ENCODE data around the gene ANKRD36.
"Not testable (repeated sequence)": the region's sequence is repeated elsewhere in the genome, so short reads cannot be mapped to it uniquely, and the experiment has no call there.

The ANKRD36 gene

GRCh38 chr2:97129090-97129489 is 16.1 kb downstream of the ANKRD36 start:
- DNase-seq, result not testable (repeated sequence)

- DNase-seq, result not testable (repeated sequence)
Measured at GRCh38 chr2:97144016-97144415, 31.1 kb downstream of the ANKRD36 start.

DNA sequence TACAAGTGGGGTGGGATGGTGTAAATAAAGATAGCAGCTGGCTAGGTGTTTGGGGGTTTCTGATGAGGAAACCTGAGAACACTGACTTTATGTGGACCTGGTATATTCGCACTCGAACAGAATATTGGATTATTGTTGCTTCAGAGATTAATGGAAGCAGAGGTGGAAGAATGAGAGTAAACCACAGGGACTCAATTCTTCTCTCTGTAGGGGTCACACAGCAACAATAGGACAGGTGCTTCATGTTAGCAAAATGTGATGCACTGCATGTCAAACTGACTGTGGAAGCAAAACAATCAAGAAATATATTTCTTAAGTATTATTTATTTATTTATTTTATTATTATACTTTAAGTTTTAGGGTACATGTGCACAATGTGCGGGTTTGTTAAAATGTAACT is 53.6 kb downstream of the ANKRD36 start:
- DNase-seq, result not testable (repeated sequence)

- not testable (repeated sequence) for DNase-seq
Measured at GRCh38 chr2:97167938-97168337, 55.0 kb downstream of the ANKRD36 start.

GRCh38 chr2:97168583-97168982 is 55.6 kb downstream of the ANKRD36 start:
- not testable (repeated sequence) for DNase-seq

DNA sequence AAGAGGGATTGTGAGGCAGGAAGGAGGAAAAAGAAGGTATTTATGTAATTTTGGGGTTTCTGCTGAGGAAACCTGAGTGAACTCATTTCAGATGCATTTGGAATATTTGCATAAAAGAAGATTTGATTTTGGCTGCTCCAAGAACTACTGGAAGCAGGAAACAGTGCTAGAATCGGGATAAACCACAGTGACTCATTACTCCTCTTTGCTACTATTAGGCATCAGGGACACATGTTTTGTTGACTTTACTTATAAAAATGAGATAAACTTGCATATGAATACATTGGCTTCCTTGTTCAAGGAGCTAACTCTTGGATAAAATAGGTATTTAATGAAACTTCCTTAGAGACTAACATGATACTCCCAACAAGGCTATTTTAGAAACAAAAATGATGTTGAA is 67.4 kb downstream of the ANKRD36 start:
- DNase-seq, result not testable (repeated sequence)

GRCh38 chr2:97195349-97195748 is 82.4 kb downstream of the ANKRD36 start:
- DNase-seq, result not testable (repeated sequence)

DNA sequence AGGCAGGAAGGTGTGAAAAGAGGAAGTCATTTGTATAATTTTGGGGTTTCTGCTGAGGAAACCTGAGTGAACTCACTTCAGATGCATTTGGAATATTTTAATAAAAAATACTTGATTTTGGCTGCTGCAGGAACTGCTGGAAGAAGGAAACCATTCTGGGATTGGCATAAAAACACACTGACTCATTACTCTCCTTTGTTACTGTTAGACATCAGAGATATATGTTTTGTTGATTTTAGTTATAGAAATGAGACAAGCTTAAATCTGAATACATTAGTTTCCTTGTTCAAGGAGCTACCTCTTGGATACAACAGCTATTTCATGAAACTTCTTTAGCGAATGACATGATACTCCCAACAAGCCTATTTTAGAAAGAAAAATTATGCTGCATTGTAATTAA is 84.3 kb downstream of the ANKRD36 start:
- not testable (repeated sequence) for DNase-seq

- DNase-seq, result not testable (repeated sequence)
Measured at GRCh38 chr2:97200887-97201286, 87.9 kb downstream of the ANKRD36 start.

GRCh38 chr2:97202643-97203250 is 89.8 kb downstream of the ANKRD36 start:
- DNase-seq, result not testable (repeated sequence)

GRCh38 chr2:97210325-97210724 is 97.4 kb downstream of the ANKRD36 start:
- DNase-seq, result no peak

- not testable (repeated sequence) for DNase-seq
Measured at GRCh38 chr2:97215025-97215424, 102.1 kb downstream of the ANKRD36 start.

DNA sequence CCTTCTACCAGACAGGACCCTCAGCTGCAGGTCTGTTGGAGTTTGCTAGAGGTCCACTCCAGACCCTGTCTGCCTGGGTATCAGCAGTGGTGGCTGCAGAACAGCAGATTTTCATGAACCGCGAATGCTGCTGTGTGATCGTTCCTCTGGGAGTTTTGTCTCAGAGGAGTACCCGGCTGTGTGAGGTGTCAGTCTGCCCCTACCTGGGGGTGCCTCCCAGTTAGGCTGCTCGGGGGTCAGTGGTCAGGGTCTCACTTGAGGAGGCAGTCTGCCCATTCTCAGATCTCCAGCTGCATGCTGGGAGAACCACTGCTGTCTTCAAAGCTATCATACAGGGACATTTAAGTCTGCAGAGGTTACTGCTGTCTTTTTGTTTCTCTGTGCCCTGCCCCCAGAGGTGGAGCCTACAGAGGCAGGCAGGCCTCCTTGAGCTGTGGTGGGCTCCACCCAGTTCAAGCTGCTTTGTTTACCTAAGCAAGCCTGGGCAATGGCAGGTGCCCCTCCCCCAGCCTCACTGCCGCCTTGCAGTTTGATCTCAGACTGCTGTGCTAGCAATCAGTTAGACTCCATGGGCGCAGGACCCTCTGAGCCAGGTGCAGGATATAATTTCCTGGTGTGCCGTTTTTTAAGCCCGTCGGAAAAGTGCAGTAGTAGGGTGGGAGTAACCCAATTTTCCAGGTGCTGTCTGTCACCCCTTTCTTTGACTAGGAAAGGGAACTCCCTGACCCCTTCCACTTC is 118.1 kb downstream of the ANKRD36 start:
- DNase-seq, result not testable (repeated sequence)

DNA sequence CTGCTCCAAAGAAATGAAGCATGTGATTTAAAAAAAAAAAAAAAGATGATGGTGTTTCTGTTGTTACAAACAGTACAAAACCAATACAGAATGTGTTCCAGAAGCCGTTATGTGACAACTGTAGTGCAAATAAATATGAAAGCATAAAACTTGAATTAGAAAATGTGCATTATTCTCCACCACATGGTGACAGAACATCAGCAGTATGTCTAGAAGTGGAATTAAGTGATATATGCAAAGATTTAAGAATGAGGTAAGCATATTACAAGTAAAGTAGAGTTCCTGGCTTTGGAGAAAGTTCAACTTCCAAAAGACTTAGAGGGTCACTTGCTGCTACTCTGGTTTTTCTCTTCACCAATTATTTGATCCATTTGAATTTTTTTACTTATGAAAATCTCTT is 120.0 kb downstream of the ANKRD36 start:
- DNase-seq, result not testable (repeated sequence)

DNA sequence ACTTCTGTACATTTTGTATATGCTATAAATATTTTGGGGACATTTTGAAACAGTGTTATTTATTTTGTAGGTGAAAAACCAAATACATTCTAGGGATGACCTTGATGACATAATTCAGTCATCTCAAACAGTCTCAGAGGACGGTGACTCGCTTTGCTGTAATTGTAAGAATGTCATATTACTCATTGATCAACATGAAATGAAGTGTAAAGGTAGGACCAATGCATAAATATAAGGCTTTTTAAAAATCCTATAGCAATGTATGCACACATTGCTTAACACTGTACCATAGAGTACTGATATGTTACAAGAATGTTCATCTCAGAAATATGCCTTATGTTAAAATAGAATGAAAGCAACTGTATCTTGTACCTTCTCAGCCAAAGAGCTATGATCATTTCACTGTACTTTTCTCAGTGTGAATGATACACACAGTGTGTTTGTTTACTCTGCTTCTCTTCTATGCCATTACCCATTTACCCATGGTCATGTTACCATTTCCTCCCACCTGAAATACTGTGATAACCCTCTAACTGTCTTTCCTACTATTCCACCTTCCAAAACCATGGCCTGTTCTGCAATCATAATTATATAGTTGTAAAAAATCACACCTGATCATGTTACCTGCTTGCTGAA is 120.8 kb downstream of the ANKRD36 start:
- DNase-seq, result not testable (repeated sequence)

DNA sequence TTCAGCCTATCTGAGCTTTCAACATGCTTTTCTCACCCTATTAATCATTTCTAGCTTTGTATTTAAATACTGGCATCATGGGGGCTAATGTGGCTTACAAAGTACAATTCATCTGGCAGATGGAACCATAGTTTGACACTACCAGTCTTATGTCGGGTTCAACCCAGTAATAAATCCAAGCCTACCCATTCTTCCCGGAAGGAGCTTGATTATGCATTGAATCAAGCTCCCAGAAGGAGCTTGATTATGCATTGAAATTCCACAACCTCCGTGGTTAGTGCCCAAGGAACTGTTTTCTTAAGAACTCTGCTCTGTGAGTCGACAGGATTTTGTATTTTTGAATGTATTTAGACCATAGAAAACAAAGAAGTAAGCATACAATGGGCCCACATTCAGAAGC is 148.2 kb downstream of the ANKRD36 start:
- not testable (repeated sequence) for DNase-seq

DNA sequence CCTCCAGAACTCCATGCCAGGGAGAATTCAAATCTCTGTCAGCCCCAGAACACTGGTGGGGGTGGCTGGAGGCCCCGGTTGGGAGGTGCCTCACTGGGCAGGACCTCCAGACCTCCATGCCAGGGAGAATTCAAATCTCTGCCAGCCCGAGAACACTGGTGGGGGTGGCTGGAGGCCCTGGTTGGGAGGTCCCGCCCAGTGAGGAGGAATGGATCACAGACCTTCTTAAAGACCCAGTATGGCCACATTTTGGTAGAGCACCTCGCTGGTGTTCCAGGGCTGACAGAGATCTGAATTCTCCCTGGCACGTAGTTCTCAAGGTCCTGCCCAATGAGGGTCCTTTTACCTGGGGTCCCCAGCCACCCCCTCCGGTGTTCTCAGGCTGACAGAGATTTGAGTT is 153.5 kb downstream of the ANKRD36 start:
- DNase-seq, result not testable (repeated sequence)

- DNase-seq, result no peak
Measured at GRCh38 chr2:97267411-97268074, 154.6 kb downstream of the ANKRD36 start.

DNA sequence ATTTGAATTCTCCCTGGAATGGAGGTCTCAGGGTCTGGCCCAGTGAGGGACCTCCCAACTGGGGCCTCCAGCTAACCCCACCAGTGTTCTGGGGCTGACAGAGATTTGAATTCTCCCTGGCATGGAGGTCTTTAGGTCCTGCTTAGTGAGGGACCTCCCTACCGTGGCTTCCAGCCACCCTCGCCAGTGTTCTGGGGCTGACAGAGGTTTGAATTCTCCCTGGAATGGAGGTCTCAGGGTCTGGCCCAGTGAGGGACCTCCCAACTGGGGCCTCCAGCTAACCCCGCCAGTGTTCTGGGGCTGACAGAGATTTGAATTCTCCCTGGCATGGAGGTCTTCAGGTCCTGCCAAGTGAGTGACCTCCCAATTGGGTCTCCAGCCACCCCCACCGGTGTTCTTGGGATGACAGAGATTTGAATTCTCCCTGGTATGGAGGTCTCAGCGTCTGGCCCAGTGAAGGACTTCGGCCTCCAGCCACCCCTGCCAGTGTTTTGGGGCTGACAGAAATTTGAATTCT is 155.2 kb downstream of the ANKRD36 start:
- DNase-seq, result not testable (repeated sequence)

GRCh38 chr2:97276232-97276798 is 163.4 kb downstream of the ANKRD36 start:
- not testable (repeated sequence) for DNase-seq

- not testable (repeated sequence) for DNase-seq
Measured at GRCh38 chr2:97285187-97285586, 172.2 kb downstream of the ANKRD36 start.

GRCh38 chr2:97293687-97294086 is 180.7 kb downstream of the ANKRD36 start:
- not testable (repeated sequence) for DNase-seq
